ENCODE results near the gene CRISPLD2. TPM values are rescaled to one million over a fixed set of nuclear protein-coding genes. Genes with fewer than 3 reads are reported as not detected.
A peak's percentile ranks its signal among the peaks of the same experiment; 100 is the strongest.

Gene CRISPLD2
- total RNA-seq, 2 experiments from 2014 or later = 0.47 to 0.99 TPM

DNA sequence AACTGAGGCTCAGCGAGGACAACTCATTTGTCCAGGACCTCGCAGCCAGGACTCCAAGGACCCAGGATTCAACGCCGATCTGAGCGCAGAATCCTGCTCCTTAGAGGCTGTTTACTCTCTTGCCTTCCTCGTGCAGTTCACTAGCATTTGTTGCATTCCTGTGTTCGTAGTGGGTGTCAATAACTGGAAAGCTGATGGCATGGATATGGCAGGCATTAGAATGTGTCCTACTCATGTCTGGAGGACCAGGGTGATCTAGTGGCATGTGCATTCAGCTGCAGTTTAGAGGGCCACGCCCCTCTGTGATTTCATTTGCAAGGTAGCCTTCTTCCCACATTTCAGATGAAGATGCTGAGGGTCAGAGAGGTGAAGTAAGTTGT, 510 bp downstream of the CRISPLD2 start:
- DNase-seq (ENCODE audit: low spot score) = no peak
- H3K27ac ChIP-seq (ENCODE audit: low read depth, low read length, poor library complexity, severe bottlenecking) = no peak overlapping the region
- POLR2A ChIA-PET = no interaction called here
- no TSS peak for BruUV-seq (replicated peaks)
- no peak overlapping the region for H2AFZ ChIP-seq (ENCODE audit: low read length)
- H3K4me1 ChIP-seq (ENCODE audit: insufficient read depth, low read length, poor library complexity, severe bottlenecking) = no peaks in the 10 kb centered on the region
- no peaks in the 10 kb centered on the region for H4K20me1 ChIP-seq (ENCODE audit: insufficient read depth, low read length)
- TF ChIP-seq, protein P1, sequence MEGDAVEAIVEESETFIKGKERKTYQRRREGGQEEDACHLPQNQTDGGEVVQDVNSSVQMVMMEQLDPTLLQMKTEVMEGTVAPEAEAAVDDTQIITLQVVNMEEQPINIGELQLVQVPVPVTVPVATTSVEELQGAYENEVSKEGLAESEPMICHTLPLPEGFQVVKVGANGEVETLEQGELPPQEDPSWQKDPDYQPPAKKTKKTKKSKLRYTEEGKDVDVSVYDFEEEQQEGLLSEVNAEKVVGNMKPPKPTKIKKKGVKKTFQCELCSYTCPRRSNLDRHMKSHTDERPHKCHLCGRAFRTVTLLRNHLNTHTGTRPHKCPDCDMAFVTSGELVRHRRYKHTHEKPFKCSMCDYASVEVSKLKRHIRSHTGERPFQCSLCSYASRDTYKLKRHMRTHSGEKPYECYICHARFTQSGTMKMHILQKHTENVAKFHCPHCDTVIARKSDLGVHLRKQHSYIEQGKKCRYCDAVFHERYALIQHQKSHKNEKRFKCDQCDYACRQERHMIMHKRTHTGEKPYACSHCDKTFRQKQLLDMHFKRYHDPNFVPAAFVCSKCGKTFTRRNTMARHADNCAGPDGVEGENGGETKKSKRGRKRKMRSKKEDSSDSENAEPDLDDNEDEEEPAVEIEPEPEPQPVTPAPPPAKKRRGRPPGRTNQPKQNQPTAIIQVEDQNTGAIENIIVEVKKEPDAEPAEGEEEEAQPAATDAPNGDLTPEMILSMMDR (conservative IDR thresholded peaks at IDR 0.05; ENCODE audit: low read length) = no peak
- TF ChIP-seq EZH2phosphoT487 (IDR thresholded peaks at IDR 0.05; ENCODE audit: borderline replicate concordance, low read depth, low read length) = no peak
- intact Hi-C loops (cut with micrococcal nuclease; ENCODE audit: unreplicated experiment) = no loop called here
- CTCF ChIA-PET (ENCODE audit: unreplicated experiment) = no interaction called here
- H3K9me3 ChIP-seq (ENCODE audit: low read length) = no peaks in the 10 kb centered on the region
- no peaks in the 10 kb centered on the region for H3K36me3 ChIP-seq (ENCODE audit: insufficient read depth, low read length)
- no peaks in the 10 kb centered on the region for H3K79me2 ChIP-seq (ENCODE audit: insufficient read depth, low read depth, low read length)
- H3K9me2 ChIP-seq (ENCODE audit: insufficient read depth, low read length) = no peaks in the 10 kb centered on the region
- H3K4me3 ChIP-seq (ENCODE audit: low read depth, low read length, poor library complexity, severe bottlenecking) = no peak overlapping the region
- peak overlapping the region; percentile 17; the same call in 1 of the 2 replicates for H3K4me2 ChIP-seq (ENCODE audit: low read length)

DNA sequence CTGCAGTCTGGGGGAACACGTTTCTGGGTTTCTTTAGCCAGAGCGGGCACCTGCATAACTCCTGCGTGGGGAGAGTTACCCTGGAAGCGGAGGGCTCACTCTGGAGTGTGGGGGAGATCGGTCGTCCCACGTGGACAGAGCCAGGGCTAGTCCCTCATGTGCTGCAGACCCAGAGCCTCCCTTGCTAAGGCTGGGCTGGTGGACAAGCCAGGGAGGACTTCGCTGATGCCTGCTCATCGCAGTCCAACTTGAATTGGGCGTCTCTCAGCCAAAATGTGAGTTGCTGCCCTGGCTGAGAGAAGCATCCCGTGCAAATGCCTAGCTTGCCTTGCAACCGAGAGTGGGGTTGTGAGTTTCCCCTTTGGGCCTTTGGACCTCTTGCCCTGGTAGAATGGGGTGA, 986 bp downstream of the CRISPLD2 start:
- no peaks in the 10 kb centered on the region for H3K9me3 ChIP-seq (ENCODE audit: low read length)
- no peak overlapping the region for H3K4me3 ChIP-seq (ENCODE audit: low read depth, low read length, poor library complexity, severe bottlenecking)
- H2AFZ ChIP-seq (ENCODE audit: low read length) = no peak overlapping the region
- POLR2A ChIA-PET = no interaction called here
- intact Hi-C loops (cut with micrococcal nuclease; ENCODE audit: unreplicated experiment) = no loop called here
- no peaks in the 10 kb centered on the region for H3K4me1 ChIP-seq (ENCODE audit: insufficient read depth, low read length, poor library complexity, severe bottlenecking)
- no peak overlapping the region for H3K27ac ChIP-seq (ENCODE audit: low read depth, low read length, poor library complexity, severe bottlenecking)
- H3K79me2 ChIP-seq (ENCODE audit: insufficient read depth, low read depth, low read length) = no peaks in the 10 kb centered on the region
- DNase-seq (ENCODE audit: low spot score) = no peak
- H3K9me2 ChIP-seq (ENCODE audit: insufficient read depth, low read length) = no peaks in the 10 kb centered on the region
- CTCF ChIA-PET (ENCODE audit: unreplicated experiment) = no interaction called here
- no peaks in the 10 kb centered on the region for H4K20me1 ChIP-seq (ENCODE audit: insufficient read depth, low read length)
- BruUV-seq (replicated peaks) = no TSS peak
- no peaks in the 10 kb centered on the region for H3K36me3 ChIP-seq (ENCODE audit: insufficient read depth, low read length)
- no peak for TF ChIP-seq EZH2phosphoT487 (IDR thresholded peaks at IDR 0.05; ENCODE audit: borderline replicate concordance, low read depth, low read length)
- TF ChIP-seq, protein P1 (conservative IDR thresholded peaks at IDR 0.05; ENCODE audit: low read length) = no peak
- H3K4me2 ChIP-seq (ENCODE audit: low read length) = no peak overlapping the region

DNA sequence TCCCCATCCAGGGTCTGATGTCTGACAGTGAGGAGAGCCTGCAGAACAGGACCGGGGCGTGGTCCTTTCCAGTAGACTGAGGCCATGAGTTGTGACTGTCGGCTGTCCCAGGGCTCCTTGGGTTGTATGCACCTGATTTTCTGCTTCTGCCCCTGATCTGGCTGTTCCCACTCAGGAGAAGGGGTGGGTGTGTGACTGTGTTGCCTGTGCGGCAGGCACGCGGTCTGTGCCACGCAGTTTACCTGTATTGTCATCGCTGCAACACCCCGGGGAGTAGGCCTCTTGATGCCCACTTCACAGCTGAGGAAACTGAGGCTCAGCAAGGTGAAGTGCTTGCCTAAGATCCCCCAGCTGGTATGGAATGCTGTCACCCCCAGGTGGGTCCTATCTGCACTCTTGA, 1.4 kb downstream of the CRISPLD2 start:
- TF ChIP-seq, protein P1 (conservative IDR thresholded peaks at IDR 0.05; ENCODE audit: low read length) = no peak
- no peak for TF ChIP-seq EZH2phosphoT487 (IDR thresholded peaks at IDR 0.05; ENCODE audit: borderline replicate concordance, low read depth, low read length)
- DNase-seq (ENCODE audit: low spot score) = no peak
- H3K79me2 ChIP-seq (ENCODE audit: insufficient read depth, low read depth, low read length) = no peaks in the 10 kb centered on the region
- no peaks in the 10 kb centered on the region for H4K20me1 ChIP-seq (ENCODE audit: insufficient read depth, low read length)
- no peaks in the 10 kb centered on the region for H3K9me3 ChIP-seq (ENCODE audit: low read length)
- H3K4me1 ChIP-seq (ENCODE audit: insufficient read depth, low read length, poor library complexity, severe bottlenecking) = no peaks in the 10 kb centered on the region
- H3K27ac ChIP-seq (ENCODE audit: low read depth, low read length, poor library complexity, severe bottlenecking) = no peak overlapping the region
- no peak overlapping the region for H2AFZ ChIP-seq (ENCODE audit: low read length)
- H3K4me2 ChIP-seq (ENCODE audit: low read length) = no peak overlapping the region
- H3K36me3 ChIP-seq (ENCODE audit: insufficient read depth, low read length) = no peaks in the 10 kb centered on the region
- intact Hi-C loops (cut with micrococcal nuclease; ENCODE audit: unreplicated experiment) = no loop called here
- POLR2A ChIA-PET = interaction anchor here (0.8 kb wide), 1 partner anchor 21 kb away, joined by 3 read pairs; no protein-coding TSS in a partner anchor
- H3K4me3 ChIP-seq (ENCODE audit: low read depth, low read length, poor library complexity, severe bottlenecking) = no peak overlapping the region
- BruUV-seq (replicated peaks) = no TSS peak
- CTCF ChIA-PET (ENCODE audit: unreplicated experiment) = no interaction called here
- H3K9me2 ChIP-seq (ENCODE audit: insufficient read depth, low read length) = no peaks in the 10 kb centered on the region

Measured in OCI-LY7 (cell line).